ENCODE measurements around the gene PDE7B. TPM values are rescaled to one million over a fixed set of nuclear protein-coding genes. Genes with fewer than 3 reads are reported as not detected.

PDE7B gene
- polyA plus RNA-seq, 1 of the 3 experiments (the other 2 are of a cell fraction): 1.9 TPM

DNA sequence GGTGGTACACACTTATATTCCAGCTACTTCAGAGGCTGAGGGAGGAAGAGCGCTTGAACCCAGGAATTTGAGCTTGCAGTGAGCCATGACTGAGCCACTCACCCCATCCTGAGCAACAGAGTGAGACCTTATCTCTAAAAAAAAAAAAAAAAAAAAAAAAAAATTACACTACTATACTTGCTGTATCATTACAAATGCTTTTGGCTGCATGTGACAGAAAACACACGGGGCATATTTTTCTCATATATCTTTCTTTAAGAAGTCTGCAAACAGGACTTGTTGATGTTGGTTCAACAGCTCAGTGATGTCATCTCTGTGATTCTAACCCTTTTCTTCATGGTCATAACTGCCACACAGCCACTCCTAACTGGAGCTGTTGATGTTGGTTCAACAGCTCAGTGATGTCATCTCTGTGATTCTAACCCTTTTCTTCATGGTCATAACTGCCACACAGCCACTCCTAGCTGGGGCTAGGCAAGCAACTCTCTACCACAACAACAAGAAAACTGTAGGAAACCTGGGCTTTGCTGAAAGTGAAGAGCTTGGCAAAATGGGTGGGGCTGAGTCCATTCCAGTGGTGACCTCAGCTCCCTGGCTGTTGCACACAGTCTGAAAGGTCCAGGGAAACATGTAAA is 378.8 kb downstream of the PDE7B start:
- DNase-seq: no peak
- H3F3A ChIP-seq (replicated peaks; ENCODE audit: insufficient read depth): no peaks in the 10 kb centered on the region
- CTCF ChIA-PET: interaction anchor here (0.6 to 6.1 kb wide), 7 partner anchors 12 to 695 kb away, joined by 3 to 78 read pairs (median 4); no protein-coding TSS in a partner anchor

DNA sequence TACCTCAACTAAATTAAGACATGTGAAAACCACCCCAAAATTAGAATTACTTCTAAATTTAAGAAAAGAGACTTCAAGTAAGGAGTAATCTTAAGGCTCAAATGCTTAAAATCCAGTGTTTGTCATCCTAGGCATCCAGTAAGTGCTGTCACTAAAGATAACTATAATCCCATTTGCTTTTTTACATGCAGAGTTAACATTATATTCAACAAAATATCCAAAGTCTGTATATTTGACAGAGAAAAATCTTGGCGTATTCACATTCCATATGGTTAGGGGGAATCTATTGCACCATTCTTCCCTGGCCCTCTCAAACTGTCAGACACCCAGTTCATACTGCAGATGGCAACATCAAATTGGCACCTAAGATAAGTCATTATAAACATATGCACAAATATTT is 381.2 kb downstream of the PDE7B start:
- no peaks in the 10 kb centered on the region for H3F3A ChIP-seq (replicated peaks; ENCODE audit: insufficient read depth)
- no peak overlapping the region for H3K27ac ChIP-seq (ENCODE audit: low read depth in 2 of 2, low read length in 1 of 2)
- no peaks in the 10 kb centered on the region for H4K20me1 ChIP-seq (ENCODE audit: insufficient read depth)
- H3K79me2 ChIP-seq (ENCODE audit: insufficient read depth): no peaks in the 10 kb centered on the region
- no peak overlapping the region for H3K4me3 ChIP-seq (ENCODE audit: low read depth in 2 of 2, low read length in 1 of 2)
- WGBS (ENCODE audit: low lambda C conversion rate): 94% methylated on average over 1 of the region's 1 CpG
- no peaks in the 10 kb centered on the region for H3K9me2 ChIP-seq
- TF ChIP-seq RAD21 (IDR thresholded peaks at IDR 0.05; ENCODE audit: low read length) (no peak), EZH2phosphoT487 (IDR thresholded peaks at IDR 0.05; ENCODE audit: borderline replicate concordance, low read depth) (no peak)
- TF ChIP-seq, protein P1, sequence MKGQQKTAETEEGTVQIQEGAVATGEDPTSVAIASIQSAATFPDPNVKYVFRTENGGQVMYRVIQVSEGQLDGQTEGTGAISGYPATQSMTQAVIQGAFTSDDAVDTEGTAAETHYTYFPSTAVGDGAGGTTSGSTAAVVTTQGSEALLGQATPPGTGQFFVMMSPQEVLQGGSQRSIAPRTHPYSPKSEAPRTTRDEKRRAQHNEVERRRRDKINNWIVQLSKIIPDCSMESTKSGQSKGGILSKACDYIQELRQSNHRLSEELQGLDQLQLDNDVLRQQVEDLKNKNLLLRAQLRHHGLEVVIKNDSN (IDR thresholded peaks at IDR 0.05; ENCODE audit: borderline replicate concordance, low read depth): no peak
- H3K36me3 ChIP-seq (replicated peaks in 1 of 2; ENCODE audit: control insufficient read depth in 1 of 2, insufficient read depth in 2 of 2, low read length in 1 of 2): no peaks in the 10 kb centered on the region
- no peak overlapping the region for H2AFZ ChIP-seq (ENCODE audit: low read depth)
- H3K9me3 ChIP-seq: no peaks in the 10 kb centered on the region
- no peaks in the 10 kb centered on the region for H3K27me3 ChIP-seq (ENCODE audit: insufficient read depth)
- ChIA-PET CTCF (interaction anchor here (0.6 to 1.1 kb wide), 2 partner anchors 696 to 778 kb away, joined by 3 read pairs; no protein-coding TSS in a partner anchor), POLR2A (no interaction called here)
- H3K9ac ChIP-seq: no peak overlapping the region
- no peaks in the 10 kb centered on the region for H3K4me1 ChIP-seq (ENCODE audit: control insufficient read depth in 1 of 2, insufficient read depth in 2 of 2, low read depth in 1 of 2, low read length in 1 of 2)
- no peak for DNase-seq
- no peak overlapping the region for H3K4me2 ChIP-seq

More for the DNA sequence above, 378.8 kb downstream of the PDE7B start:
- H3K9me2 ChIP-seq: no peaks in the 10 kb centered on the region
- no peaks in the 10 kb centered on the region for H3K9me3 ChIP-seq
- WGBS (ENCODE audit: low lambda C conversion rate): 98% methylated on average over 2 of the region's 2 CpGs
- H3K4me1 ChIP-seq (ENCODE audit: control insufficient read depth in 1 of 2, insufficient read depth in 2 of 2, low read depth in 1 of 2, low read length in 1 of 2): no peaks in the 10 kb centered on the region; a peak in 1 of 4 replicates
- no peaks in the 10 kb centered on the region for H3K36me3 ChIP-seq (replicated peaks in 1 of 2; ENCODE audit: control insufficient read depth in 1 of 2, insufficient read depth in 2 of 2, low read length in 1 of 2)
- no peaks in the 10 kb centered on the region for H3K79me2 ChIP-seq (ENCODE audit: insufficient read depth)
- no peak overlapping the region for H2AFZ ChIP-seq (ENCODE audit: low read depth)
- TF ChIP-seq POLR2AphosphoS5 (IDR thresholded peaks at IDR 0.05; ENCODE audit: low read depth, low read length): no peak
- TF ChIP-seq FOXM1 (IDR thresholded peaks at IDR 0.05; ENCODE audit: low read depth): no peak
- TF ChIP-seq, protein P2, sequence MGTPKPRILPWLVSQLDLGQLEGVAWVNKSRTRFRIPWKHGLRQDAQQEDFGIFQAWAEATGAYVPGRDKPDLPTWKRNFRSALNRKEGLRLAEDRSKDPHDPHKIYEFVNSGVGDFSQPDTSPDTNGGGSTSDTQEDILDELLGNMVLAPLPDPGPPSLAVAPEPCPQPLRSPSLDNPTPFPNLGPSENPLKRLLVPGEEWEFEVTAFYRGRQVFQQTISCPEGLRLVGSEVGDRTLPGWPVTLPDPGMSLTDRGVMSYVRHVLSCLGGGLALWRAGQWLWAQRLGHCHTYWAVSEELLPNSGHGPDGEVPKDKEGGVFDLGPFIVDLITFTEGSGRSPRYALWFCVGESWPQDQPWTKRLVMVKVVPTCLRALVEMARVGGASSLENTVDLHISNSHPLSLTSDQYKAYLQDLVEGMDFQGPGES (IDR thresholded peaks at IDR 0.05; ENCODE audit: low read depth, low read length): no peak
- TF ChIP-seq, protein P3, sequence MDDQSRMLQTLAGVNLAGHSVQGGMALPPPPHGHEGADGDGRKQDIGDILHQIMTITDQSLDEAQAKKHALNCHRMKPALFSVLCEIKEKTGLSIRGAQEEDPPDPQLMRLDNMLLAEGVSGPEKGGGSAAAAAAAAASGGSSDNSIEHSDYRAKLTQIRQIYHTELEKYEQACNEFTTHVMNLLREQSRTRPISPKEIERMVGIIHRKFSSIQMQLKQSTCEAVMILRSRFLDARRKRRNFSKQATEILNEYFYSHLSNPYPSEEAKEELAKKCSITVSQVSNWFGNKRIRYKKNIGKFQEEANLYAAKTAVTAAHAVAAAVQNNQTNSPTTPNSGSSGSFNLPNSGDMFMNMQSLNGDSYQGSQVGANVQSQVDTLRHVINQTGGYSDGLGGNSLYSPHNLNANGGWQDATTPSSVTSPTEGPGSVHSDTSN (IDR thresholded peaks at IDR 0.05): no peak
- TF ChIP-seq TEAD4 (IDR thresholded peaks at IDR 0.05; ENCODE audit: borderline replicate concordance, insufficient read depth): no peak
- TF ChIP-seq, protein P1 (IDR thresholded peaks at IDR 0.05; ENCODE audit: borderline replicate concordance, low read depth): no peak
- TF ChIP-seq RCOR1 (IDR thresholded peaks at IDR 0.05; ENCODE audit: low read length): no peak
- H3K4me2 ChIP-seq: no peak overlapping the region
- no peak overlapping the region for H3K4me3 ChIP-seq (ENCODE audit: low read depth in 2 of 2, low read length in 1 of 2)
- H4K20me1 ChIP-seq (ENCODE audit: insufficient read depth): no peaks in the 10 kb centered on the region
- H3K27ac ChIP-seq (ENCODE audit: low read depth in 2 of 2, low read length in 1 of 2): no peak overlapping the region
- no peaks in the 10 kb centered on the region for H3K27me3 ChIP-seq (ENCODE audit: insufficient read depth)
- no peak overlapping the region for H3K9ac ChIP-seq
- POLR2A ChIA-PET: no interaction called here

All from SK-N-SH (cell line).